AG09309 (cell line): ENCODE data around the gene KIF11.

Source experiments
- DNase-seq: peaks from one replicate; pipeline ENCODE4 v3.0.0-alpha.2; 2010; ENCODE audit warnings: low read depth
- H3K4me3 ChIP-seq: 2 replicates; pipeline ENCODE4 v1.5.1; 2011; ENCODE audit warnings: mild to moderate bottlenecking, low read depth, low read length, moderate library complexity; ENCODE audit not compliant: control insufficient read depth
- TF ChIP-seq, protein P1 (sequence below): IDR thresholded peaks from 2 replicates; pipeline ENCODE4 v1.5.1; 2011; ENCODE audit warnings: mild to moderate bottlenecking, low read depth, low read length, inconsistent platforms; ENCODE audit not compliant: insufficient read depth, control insufficient read depth; ENCODE audit errors: missing control alignments

KIF11 gene

DNA sequence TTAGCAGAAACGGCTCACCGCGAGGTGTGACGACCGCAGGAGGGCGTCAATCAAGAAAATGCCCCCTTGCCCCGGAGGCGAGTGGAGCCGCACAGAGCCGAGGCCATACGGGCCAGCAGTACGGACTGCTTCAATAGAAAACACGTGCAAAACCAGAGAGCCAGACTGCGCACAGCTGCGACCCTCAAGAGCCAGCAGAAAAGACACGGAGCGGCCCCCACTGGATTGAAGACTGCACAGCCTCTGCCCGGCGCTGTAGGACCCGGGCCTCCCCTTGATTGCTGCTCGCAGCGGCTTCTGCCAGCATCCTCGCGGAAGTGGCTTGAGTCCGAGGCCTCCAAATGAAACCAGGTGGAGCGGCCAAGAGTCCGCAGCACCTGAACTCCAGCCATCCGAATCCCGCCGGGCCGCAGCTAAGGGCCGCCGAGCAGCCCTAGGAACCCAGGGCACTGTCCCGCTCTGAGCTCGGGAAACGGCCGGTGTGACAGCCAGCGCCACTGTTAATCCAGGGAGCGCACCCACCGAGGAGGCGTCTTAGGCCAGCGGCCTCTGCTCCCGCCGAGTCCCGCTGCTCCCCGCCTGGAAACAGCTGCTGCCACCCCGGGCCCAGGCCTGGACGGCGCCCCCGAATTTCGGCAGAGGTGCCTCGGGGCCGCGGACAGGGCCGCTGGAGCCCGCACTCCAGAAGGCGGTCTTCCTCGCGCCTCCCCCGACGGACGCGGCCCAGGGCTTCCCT, 96.2 kb downstream of the KIF11 start:
- DNase-seq = no peak
- H3K4me3 ChIP-seq = peak overlapping the region; percentile 38
- TF ChIP-seq, protein P1, sequence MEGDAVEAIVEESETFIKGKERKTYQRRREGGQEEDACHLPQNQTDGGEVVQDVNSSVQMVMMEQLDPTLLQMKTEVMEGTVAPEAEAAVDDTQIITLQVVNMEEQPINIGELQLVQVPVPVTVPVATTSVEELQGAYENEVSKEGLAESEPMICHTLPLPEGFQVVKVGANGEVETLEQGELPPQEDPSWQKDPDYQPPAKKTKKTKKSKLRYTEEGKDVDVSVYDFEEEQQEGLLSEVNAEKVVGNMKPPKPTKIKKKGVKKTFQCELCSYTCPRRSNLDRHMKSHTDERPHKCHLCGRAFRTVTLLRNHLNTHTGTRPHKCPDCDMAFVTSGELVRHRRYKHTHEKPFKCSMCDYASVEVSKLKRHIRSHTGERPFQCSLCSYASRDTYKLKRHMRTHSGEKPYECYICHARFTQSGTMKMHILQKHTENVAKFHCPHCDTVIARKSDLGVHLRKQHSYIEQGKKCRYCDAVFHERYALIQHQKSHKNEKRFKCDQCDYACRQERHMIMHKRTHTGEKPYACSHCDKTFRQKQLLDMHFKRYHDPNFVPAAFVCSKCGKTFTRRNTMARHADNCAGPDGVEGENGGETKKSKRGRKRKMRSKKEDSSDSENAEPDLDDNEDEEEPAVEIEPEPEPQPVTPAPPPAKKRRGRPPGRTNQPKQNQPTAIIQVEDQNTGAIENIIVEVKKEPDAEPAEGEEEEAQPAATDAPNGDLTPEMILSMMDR = no peak

DNA sequence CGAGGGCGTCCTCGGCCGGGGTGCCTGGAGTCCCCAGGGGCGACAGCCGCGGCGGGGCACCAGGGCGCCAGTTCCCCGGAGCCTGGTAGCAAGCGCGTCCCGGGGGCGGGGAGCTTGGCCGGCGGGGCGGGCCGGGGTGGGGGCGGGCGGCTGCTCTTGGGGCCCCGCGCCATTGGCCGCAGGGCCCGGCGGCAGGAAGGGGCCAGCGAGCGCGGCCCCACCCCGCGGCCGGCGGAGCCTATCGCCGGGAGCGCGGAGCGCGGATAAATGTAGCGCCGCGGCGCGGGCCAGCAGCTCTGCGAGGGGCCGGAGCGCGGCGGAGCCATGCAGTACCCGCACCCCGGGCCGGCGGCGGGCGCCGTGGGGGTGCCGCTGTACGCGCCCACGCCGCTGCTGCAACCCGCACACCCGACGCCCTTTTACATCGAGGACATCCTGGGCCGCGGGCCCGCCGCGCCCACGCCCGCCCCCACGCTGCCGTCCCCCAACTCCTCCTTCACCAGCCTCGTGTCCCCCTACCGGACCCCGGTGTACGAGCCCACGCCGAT, 96.8 kb downstream of the KIF11 start, which contains the start of gene HHEX:
HHEX (plus strand) TSS at position 293 of the 548 bp plus-strand sequence; CDS start at position 325, 32 bp downstream.
- no peak for DNase-seq

DNA sequence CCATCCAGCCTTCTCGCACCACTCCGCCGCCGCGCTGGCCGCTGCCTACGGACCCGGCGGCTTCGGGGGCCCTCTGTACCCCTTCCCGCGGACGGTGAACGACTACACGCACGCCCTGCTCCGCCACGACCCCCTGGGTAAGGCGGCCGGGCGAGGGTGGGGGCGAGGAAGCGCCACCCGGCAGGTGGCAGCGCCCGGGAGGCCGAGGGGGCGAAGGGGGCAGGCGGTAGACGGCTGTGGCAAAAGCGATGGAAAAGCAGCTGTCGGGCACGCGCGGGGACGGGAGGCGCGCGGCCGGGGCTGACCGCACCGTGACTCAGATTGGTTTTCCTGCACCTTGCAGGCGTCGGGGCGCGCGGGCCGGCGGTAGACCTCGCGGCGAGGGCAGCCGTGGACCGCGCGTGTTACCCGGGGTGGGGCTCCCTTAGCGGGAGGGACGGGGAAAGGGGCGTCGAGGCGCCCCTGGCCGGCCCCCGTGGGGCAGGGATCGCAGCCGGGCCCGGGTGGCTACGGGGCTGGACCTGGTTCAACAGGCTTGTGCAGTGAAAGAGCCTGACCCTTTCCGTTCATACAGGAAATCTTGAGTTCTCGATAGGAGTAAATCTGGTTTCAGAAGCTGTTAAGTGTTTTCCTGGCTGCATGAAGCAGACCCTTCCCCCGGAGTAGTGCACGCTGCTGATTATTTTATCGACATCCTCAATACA, 97.4 kb downstream of the KIF11 start:
- DNase-seq = no peak
- TF ChIP-seq, protein P1 = no peak
- peak overlapping the region; percentile 16 for H3K4me3 ChIP-seq

More for the DNA sequence above, 96.8 kb downstream of the KIF11 start, which contains the start of gene HHEX:
- TF ChIP-seq, protein P1 = no peak
- H3K4me3 ChIP-seq = peak within 1 kb of the TSS; percentile 38

DNA sequence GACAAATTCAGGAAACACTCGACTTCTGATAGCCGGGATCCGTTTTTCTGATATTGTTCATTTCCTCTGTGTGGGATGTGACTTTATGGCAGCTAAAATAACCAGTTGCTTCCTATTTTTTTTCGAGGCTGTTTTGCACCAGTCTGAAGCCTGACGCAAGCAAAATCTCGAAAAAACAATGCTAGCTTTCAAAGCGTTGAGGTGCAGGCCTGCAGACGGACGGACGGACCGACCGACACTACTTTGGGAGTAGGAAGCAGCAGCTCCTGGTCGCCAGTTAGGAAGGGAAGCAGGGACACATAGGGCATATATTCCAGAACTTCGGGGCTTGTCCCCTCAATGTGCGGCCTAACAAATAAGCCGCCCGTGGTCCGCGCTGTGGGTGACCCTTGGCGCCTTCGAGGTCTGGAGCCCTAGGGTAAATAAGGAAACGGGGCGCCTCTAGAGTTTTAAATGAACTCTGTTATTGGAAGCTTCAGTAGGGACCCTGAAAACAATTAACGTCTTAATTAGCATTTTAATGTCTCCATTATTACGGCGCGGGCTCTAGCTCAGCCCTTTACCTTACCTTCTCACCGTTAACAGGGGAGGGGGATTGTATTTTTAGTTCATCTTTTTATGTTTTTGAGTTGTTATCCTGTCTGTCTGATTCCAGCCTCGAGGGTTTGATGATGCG, 98.1 kb downstream of the KIF11 start:
- TF ChIP-seq, protein P1 = no peak
- no peak for DNase-seq
- no peak overlapping the region for H3K4me3 ChIP-seq

DNA sequence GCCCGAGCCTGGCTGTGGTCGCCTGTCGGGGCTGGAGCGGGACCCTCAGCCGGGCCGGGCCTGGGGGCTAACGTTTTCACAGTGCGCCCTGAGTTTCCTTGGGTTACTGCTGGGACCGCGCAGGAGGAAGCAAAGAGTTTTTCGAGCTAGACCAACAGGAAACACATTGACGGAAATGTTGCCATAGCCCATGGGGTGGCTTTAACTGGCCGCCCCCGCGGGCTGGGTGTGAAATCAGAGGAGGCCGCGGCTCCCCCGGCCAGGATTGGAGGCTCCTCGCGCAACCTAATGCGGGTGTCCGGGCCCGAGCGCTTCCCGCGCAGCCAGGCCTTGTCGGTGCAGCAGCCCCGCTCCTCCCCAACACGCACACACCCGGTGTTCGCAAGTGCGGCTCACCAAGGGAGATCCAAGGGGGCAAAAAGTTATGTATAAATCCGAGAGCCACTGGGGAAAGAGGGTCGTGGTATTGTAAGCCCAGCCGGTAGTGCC, 98.7 kb downstream of the KIF11 start:
- H3K4me3 ChIP-seq = no peak overlapping the region
- TF ChIP-seq, protein P1 = no peak
- no peak for DNase-seq

DNA sequence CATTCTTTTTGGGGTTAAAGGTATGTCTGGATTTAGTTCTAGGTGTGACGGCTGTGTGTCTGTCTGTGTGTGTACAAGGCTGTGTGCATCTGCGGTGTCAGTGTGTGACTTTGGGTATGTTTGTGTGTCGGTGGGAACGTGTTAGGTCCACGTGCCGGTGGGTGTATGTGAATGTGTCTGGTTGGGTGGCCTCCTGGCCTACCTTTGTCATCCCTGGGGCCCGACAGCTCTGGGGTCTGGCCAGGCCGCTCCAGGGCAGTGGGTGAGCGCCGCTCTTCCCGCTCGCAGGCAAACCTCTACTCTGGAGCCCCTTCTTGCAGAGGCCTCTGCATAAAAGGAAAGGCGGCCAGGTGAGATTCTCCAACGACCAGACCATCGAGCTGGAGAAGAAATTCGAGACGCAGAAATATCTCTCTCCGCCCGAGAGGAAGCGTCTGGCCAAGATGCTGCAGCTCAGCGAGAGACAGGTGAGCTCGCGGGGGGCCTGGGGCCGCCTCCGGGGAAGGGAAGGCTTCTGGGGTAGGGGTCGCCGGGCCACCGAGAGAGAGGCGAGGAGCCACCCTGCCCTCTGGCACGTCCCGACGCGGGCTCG, 99.2 kb downstream of the KIF11 start:
- TF ChIP-seq, protein P1 = no peak
- no peak overlapping the region for H3K4me3 ChIP-seq
- no peak for DNase-seq
